ENCODE data around the gene IFIT2.
A peak's percentile ranks its signal among the peaks of the same experiment; 100 is the strongest.

Gene IFIT2

GRCh38 chr10:89342206-89342958, 40.5 kb downstream of the IFIT2 start:
- peak; percentile 85 for DNase-seq (ENCODE audit: low read depth)

DNA sequence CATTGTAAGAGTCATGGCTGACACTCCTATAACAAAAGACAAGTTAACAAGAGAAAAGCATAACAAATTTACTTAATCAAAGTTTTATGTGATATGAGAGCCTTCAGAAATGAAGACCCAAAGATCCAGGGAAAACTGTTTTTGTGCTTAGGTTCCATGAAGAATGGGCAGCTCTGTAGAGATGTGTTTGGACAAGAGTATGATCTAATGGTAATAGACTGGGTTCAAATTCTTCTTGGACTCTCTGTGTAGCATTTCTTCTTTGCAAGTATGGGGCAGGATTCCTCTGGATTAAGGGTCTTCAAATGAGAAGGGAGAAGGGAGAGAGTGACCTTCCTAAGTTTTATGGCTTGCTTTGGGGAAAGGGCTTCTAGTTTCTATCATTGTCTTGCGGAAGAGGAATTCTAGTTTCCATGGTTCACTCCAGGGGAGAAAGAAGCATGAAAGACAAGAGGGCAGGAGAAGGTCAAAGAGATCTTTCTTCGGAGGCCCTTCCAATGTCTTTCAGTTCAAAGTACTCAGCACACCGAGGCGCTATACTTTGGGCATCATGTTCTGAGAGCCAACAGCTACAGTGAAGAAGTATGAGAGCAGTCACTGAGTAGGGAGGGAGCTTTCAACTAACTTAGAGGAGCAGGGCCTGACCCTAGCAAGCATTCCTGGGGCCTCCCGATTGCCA, 41.4 kb downstream of the IFIT2 start:
- DNase-seq (ENCODE audit: low read depth): no peak

GRCh38 chr10:89344156-89344555, 42.3 kb downstream of the IFIT2 start:
- no peak for DNase-seq (ENCODE audit: low read depth)

DNA sequence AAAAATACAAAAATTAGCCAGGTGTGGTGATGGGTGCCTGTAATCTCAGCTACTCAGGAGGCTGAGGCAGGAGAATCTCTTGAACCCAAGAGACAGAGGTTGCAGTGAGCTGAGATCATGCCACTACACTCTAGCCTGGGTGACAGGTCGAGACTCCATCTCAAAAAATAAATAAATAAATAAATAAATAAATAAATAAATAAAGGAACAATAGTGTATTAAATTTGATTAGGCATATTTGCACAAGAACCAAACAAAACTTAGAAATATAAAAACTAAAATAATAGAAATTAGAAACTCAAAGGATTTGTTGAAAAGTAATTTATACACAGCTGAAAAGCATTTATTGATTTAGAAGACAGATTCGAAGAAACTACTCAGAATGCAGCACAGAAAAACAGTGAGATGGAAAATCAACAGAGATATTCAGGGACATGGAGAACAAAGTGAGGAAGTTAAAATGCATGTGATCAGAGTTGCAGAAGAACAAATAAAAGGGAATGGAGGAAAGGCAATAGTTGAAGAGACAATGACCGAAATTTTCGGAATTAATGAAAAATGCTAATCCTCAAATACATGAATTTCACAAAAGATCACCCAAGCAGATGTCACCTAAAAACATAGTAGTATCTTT, 43.6 kb downstream of the IFIT2 start:
- DNase-seq (ENCODE audit: low read depth): no peak

DNA sequence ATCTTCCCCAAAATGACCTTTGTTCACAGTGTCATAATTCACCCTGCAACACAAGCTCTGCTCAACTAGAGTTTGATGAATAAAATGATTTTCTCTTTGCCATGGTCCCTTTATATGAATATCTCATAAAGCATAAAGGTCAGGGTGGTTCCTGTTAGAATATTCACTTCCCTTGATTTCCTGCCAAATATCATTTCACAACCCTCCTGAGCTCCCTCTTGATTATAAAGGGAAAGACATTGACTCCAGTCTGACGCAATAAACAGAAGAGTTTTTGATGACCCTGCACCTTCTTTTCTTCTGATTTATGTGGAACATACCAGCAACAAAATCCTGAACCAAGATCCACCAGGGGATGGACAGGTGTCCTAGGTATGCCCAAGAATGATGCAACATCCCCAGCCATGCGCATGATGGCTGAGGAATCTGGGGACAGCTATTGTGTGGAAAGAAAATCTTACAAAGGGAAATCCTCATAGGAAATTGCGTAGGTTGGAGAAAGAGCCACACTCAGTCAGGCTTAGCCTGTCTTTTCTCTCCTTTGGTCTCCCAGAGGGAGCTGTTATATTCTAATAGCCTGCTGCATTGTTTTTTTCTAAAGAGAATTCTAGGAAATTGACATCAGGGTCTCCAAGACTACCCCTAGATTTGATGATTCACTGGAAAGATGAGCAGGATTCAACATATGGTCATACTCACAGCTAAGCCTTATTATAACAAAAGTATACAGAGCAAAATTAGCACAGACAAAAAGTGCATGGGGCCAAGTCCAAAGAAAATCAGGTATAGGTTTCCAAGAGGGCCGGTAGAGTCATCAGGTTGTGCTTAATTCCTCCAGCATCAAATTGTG, 44.8 kb downstream of the IFIT2 start:
- peak; percentile 27 for DNase-seq (ENCODE audit: low read depth)

DNA sequence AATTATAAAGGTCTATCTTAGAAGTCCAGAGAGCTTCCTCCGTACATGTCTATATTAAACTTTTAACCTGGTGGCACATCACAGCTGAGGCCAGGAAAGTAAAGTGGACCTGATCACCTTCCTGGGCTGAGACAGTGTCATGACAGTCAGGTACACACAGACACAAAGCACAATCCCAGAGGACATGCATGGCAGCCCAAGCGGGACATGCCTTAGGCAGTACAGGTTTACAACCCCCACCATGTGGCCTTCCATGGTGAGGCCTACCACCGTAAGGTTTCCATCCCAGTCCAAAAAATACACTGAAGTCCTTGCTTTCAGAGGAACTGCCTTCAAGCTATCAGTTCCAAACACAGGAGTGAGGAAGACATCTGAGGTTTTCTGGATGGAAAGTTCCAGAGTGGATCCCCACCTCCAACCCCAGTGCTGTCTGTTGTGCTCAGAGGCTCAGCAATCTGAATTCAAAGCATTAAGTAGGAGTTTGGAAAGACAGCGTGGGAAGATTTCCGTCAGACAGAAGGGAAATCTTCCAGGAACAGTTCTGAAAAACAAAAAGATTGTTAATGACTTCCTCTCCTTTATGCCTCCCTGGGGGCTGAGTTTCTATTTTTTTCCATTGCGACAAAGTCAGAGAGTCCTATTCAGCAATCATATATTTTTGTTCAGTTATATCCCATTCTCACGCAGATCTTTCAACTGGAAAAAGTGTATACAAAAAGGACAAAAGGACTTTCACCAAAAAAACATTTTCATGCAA, 46.0 kb downstream of the IFIT2 start:
- no peak for DNase-seq (ENCODE audit: low read depth)

GRCh38 chr10:89348481-89348880, 46.6 kb downstream of the IFIT2 start:
- DNase-seq (ENCODE audit: low read depth): no peak

GRCh38 chr10:89348975-89349374, 47.1 kb downstream of the IFIT2 start:
- DNase-seq (ENCODE audit: low read depth): no peak

DNA sequence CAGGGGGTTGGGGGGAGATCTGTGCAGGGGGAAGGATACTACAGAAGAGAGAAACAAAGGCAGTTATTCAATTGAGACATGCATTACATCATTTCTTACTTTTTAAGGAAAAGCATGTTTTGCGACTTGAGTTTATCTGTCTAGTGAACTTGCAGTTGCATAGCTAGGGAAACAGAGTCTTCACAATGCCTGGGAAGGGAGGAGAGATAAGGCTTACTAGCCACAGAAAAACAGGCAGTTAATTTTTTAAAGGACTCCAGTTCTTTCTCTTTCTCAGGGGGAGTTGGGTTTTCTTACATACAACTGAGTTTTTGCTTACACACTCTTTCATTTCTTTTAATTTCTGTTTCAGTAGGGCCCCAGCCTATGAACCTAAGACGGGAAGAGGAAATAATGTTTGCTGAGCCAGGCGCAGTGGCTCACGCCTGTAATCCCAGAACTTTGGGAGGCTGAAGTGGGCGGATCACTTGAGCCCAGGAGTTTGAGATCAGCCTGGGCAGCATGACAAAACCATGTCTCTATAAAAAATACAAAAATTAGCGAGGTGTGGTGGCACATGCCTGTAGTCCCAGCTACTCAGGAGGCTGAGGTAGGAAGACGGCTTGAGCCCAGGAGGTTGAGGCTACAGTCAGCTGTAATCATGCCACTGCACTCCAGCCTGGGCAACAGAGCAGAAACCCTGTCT, 48.9 kb downstream of the IFIT2 start:
- DNase-seq (ENCODE audit: low read depth): peak; percentile 58

DNA sequence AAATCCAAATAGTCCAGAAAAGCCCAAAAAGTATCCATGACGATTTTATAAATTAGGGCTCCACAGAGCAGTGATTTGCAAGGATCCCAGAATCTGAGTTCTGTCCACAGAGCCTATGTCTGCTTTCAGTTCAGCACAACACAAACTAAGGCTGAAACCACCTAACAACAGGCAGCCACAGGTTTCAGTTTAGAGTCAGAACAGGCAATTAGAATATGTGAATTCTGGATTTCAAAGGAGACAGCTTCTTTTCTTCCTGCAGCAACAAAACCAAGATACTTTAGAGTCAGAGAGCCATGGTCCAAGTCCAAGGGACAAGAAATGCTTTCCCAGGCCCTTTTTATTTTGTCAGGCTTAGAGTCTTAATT, 49.5 kb downstream of the IFIT2 start:
- no peak for DNase-seq (ENCODE audit: low read depth)

DNA sequence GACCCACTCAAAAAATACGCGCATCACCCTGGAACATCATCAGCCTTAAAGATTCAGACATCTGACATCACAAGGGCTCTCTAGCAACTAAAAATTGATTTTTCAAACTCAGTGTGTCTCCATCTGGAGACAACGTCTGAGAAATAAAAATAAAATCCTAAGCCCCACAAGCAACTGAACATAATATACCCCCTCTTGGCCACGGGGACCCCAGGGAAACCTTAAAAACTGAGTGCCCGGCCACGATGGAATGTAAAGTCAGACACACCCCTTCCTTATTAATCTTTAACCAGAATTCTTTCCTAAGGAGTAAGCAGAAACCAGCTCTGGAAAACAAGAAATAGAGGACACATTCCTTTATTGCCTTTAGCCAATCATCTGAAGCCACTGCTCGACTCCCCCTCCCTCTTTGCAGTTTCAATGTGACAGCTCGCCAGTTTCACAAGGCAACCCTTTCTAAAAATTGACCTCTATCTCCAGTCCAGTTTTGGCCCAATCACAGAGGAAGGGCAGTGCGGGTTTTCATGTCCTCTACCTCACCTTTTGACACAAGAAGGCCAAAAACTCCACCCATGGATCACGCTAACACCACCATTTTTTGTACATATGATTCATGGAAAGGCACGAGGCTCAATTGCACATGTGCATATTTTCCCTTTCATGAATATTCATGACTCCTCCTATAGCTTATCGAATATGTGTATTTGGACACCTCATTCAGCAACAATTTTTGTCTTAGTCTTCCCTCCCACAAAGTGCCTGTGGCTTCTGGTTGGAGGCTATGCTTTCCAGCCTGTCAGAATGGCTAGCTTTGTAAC, 50.1 kb downstream of the IFIT2 start:
- DNase-seq (ENCODE audit: low read depth): peak; percentile 98

- DNase-seq (ENCODE audit: low read depth): peak; percentile 46
These were observed 51.0 kb downstream of the IFIT2 start for GRCh38 chr10:89352802-89353201.

- DNase-seq (ENCODE audit: low read depth): peak; percentile 95
These were observed 53.6 kb downstream of the IFIT2 start for GRCh38 chr10:89355394-89355931.

DNA sequence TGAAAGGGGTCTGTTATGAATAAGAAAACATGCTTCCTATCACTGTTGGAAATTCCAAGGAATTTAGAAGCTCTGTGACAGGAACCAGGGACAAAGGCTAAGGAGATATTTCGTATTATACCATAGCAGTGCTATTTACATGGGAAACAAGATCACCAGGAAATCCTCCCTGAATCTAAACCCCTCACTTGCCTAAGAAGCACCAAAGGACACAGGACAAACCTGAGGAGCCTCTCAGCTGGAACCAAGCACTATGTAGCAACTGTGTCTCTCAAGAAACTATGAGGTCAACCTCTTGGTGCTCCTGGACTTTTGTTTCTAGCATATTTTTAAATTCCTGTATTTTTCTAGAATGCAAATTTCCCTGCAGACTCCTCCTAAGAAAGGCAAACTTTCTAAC, 55.2 kb downstream of the IFIT2 start:
- no peak for DNase-seq (ENCODE audit: low read depth)

- no peak for DNase-seq (ENCODE audit: low read depth)
These were observed 56.1 kb downstream of the IFIT2 start for GRCh38 chr10:89357975-89358374.

Data from EH (cell line).